ENCODE data around the gene WNK1.
"Not testable (repeated sequence)": the region's sequence is repeated elsewhere in the genome, so short reads cannot be mapped to it uniquely, and the experiment has no call there.

WNK1 gene

GRCh38 chr12:779745-780734, 27.7 kb downstream of the WNK1 start:
- no peak for DNase-seq (ENCODE audit: low spot score)

GRCh38 chr12:780750-781379, 28.5 kb downstream of the WNK1 start:
- no peak for DNase-seq (ENCODE audit: low spot score)

GRCh38 chr12:785706-786105, 33.3 kb downstream of the WNK1 start:
- DNase-seq (ENCODE audit: low spot score), result no peak

- no peak for DNase-seq (ENCODE audit: low spot score)
Measured at GRCh38 chr12:788288-788687, 35.9 kb downstream of the WNK1 start.

GRCh38 chr12:788762-789161, 36.4 kb downstream of the WNK1 start:
- not testable (repeated sequence) for DNase-seq (ENCODE audit: low spot score)

GRCh38 chr12:789852-790563, 37.6 kb downstream of the WNK1 start:
- DNase-seq (ENCODE audit: low spot score), result no peak

GRCh38 chr12:790608-791007, 38.2 kb downstream of the WNK1 start:
- no peak for DNase-seq (ENCODE audit: low spot score)

- no peak for DNase-seq (ENCODE audit: low spot score)
Measured at GRCh38 chr12:793037-793436, 40.7 kb downstream of the WNK1 start.

- no peak for DNase-seq (ENCODE audit: low spot score)
Measured at GRCh38 chr12:793711-794110, 41.3 kb downstream of the WNK1 start.

- no peak for DNase-seq (ENCODE audit: low spot score)
Measured at GRCh38 chr12:795305-795704, 42.9 kb downstream of the WNK1 start.

GRCh38 chr12:800401-800800, 48.0 kb downstream of the WNK1 start:
- DNase-seq (ENCODE audit: low spot score), result no peak

GRCh38 chr12:802242-803120, 50.1 kb downstream of the WNK1 start:
- DNase-seq (ENCODE audit: low spot score), result no peak

- no peak for DNase-seq (ENCODE audit: low spot score)
Measured at GRCh38 chr12:805022-805632, 52.7 kb downstream of the WNK1 start.

GRCh38 chr12:806200-806791, 53.9 kb downstream of the WNK1 start:
- no peak for DNase-seq (ENCODE audit: low spot score)

- DNase-seq (ENCODE audit: low spot score), result no peak
Measured at GRCh38 chr12:807041-807735, 54.8 kb downstream of the WNK1 start.

- no peak for DNase-seq (ENCODE audit: low spot score)
Measured at GRCh38 chr12:810116-810515, 57.7 kb downstream of the WNK1 start.

GRCh38 chr12:810671-811415, 58.5 kb downstream of the WNK1 start:
- no peak for DNase-seq (ENCODE audit: low spot score)

- no peak for DNase-seq (ENCODE audit: low spot score)
Measured at GRCh38 chr12:812950-813349, 60.6 kb downstream of the WNK1 start.

GRCh38 chr12:817456-817855, 65.1 kb downstream of the WNK1 start:
- DNase-seq (ENCODE audit: low spot score), result not testable (repeated sequence)
